Activated CD8-positive, alpha-beta T cell treated with anti-CD3 and anti-CD28 coated beads for 36 hours (primary cell): ENCODE results near the gene GJA4. TPM values are rescaled to one million over a fixed set of nuclear protein-coding genes. Genes with fewer than 3 reads are reported as not detected.

Experiments
- ATAC-seq: fragments of 200-7000 bp; cut with Tn5 transposase; one replicate; pipeline ENCODE4 v1.10.0; 2021; ENCODE audit warnings: mild to moderate bottlenecking, moderate library complexity
- CTCF ChIA-PET: fragments of 350-600 bp; sonication (Branson Sonifier 250); formaldehyde crosslinking; loops from one replicate; lab custom pipeline; 2021; ENCODE audit warnings: antibody characterized with exemption; lab: Charles Lee
- POLR2A ChIA-PET: fragments of 350-600 bp; sonication (Branson Sonifier 250); formaldehyde crosslinking; loops from one replicate; lab custom pipeline; 2021; ENCODE audit warnings: antibody characterized with exemption; lab: Charles Lee
- DNase-seq: peaks from one replicate; pipeline ENCODE4 v3.0.0-alpha.2; 2020
- H3K27ac Mint-ChIP-seq: one replicate; pipeline ENCODE4 v1.8.0; 2021; ENCODE audit warnings: mild to moderate bottlenecking, mixed read lengths
- H3K27me3 Mint-ChIP-seq: one replicate; pipeline ENCODE4 v1.8.0; 2021; ENCODE audit warnings: mixed read lengths
- H3K36me3 Mint-ChIP-seq: one replicate; pipeline ENCODE4 v1.8.0; 2021; ENCODE audit warnings: low read depth, mixed read lengths
- H3K4me1 Mint-ChIP-seq: one replicate; pipeline ENCODE4 v1.8.0; 2021; ENCODE audit warnings: low read depth, mixed read lengths
- H3K4me3 Mint-ChIP-seq: one replicate; pipeline ENCODE4 v1.8.0; 2021; ENCODE audit warnings: mild to moderate bottlenecking, moderate library complexity, mixed read lengths
- H3K9me3 Mint-ChIP-seq: one replicate; pipeline ENCODE4 v1.8.0; 2021; ENCODE audit warnings: mixed read lengths
- CTCF ChIP-seq: fragments of 200-600 bp; IDR thresholded peaks from one replicate; pipeline ENCODE4 v1.8.0; 2022; ENCODE audit warnings: antibody characterized with exemption, mild to moderate bottlenecking
- intact Hi-C: fragments of 100-400 bp; cut with micrococcal nuclease; formaldehyde crosslinking; loops from one replicate; pipeline ENCODE4 v1.10.0; 2022
- total RNA-seq, 2 experiments: library from RNA; stranded (reverse); gene quantifications; one replicate each; pipeline ENCODE4 v1.2.3, GENCODE V29; 2021

The GJA4 gene
- total RNA-seq, 2 experiments from 2014 or later: not detected

DNA sequence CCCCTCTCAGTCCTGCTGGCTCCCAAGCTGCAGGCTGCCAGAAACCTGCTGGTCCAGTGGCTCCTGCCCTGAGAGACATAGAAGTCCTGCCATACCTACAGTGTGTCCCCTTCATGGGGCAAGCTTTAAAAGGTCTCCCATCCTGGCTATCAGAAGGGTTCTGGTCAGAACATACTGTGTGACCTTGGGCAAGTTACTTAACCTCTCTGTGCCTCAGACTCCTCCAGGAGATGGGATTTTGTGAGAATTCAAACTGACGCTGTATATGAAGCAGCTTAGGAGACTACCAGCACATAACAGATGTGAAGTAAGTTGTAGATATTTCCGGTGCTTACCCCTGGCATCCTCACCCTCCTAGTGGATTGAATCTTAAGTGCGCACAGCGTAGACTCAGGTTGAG lies 46.7 kb upstream of the GJA4 start:
- DNase-seq: no peak
- no peaks in the 10 kb centered on the region for H3K27me3 Mint-ChIP-seq
- no peak for ATAC-seq
- H3K27ac Mint-ChIP-seq: no peak overlapping the region
- intact Hi-C loops: loop anchor here (10.0 kb wide), 1 partner anchor 1111 kb away; no protein-coding TSS in a partner anchor
- CTCF ChIA-PET: interaction anchor here (0.9 kb wide), 1 partner anchor 90 kb away, joined by 3 read pairs; no protein-coding TSS in a partner anchor
- POLR2A ChIA-PET: interaction anchor here (0.9 kb wide), 1 partner anchor 9 kb away, joined by 3 read pairs; the partner anchor contains the start of gene GJB5
- H3K9me3 Mint-ChIP-seq: no peaks in the 10 kb centered on the region
- no peak for TF ChIP-seq CTCF
- H3K4me3 Mint-ChIP-seq: no peak overlapping the region
- H3K4me1 Mint-ChIP-seq: no peaks in the 10 kb centered on the region
- no peaks in the 10 kb centered on the region for H3K36me3 Mint-ChIP-seq

DNA sequence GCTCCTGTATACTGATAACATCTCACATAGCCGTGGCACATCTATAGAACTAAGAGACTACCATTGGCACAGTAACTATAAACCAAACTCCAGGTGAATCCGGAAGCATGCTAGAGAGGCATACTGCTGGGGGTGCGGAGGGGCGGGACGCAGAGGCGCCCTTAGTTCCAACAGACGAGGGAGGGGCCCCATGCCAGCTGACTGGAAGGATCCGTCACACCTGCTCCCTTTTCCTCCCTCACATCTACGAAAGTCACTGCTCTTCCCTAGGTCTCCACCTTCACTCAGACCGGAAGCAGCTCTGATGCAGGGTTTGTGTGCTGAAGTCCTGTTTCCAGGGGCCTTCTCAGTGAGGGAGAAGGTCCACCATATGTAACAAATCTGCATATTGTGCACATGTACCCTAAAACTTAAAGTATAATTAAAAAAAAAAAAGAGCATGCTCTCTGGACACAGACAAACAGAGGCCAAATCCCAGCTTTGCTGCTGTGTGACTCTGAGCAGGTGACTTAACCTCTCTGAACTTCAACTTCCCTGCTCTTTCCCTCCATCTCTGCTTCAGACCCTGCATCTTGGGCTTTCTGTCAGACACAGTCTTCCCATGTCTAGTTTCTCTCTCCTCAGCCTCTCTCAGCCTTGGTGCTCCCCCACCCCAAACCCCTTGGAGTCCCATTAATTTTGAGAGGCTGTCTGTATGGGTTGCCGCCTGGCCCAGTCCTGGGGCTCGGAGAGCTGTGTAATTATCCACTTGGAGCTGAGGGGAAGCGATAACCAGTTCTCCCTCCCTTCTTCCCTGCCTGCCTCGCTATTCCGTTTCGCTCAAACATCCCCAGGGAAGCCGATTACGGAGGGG lies 45.8 kb upstream of the GJA4 start:
- ChIA-PET POLR2A (interaction anchor here (0.9 kb wide), 1 partner anchor 8 kb away, joined by 3 read pairs; the partner anchor contains the start of gene GJB5), CTCF (interaction anchor here (0.9 to 1.1 kb wide), 2 partner anchors 10 to 89 kb away, joined by 3 read pairs; no protein-coding TSS in a partner anchor)
- DNase-seq: no peak
- no peaks in the 10 kb centered on the region for H3K36me3 Mint-ChIP-seq
- H3K27ac Mint-ChIP-seq: no peak overlapping the region
- H3K4me1 Mint-ChIP-seq: no peaks in the 10 kb centered on the region
- no peak for ATAC-seq
- H3K27me3 Mint-ChIP-seq: no peaks in the 10 kb centered on the region
- no peaks in the 10 kb centered on the region for H3K9me3 Mint-ChIP-seq
- TF ChIP-seq CTCF: no peak
- intact Hi-C loops: loop anchor here (10.0 kb wide), 1 partner anchor 1112 kb away; no protein-coding TSS in a partner anchor
- H3K4me3 Mint-ChIP-seq: no peak overlapping the region

DNA sequence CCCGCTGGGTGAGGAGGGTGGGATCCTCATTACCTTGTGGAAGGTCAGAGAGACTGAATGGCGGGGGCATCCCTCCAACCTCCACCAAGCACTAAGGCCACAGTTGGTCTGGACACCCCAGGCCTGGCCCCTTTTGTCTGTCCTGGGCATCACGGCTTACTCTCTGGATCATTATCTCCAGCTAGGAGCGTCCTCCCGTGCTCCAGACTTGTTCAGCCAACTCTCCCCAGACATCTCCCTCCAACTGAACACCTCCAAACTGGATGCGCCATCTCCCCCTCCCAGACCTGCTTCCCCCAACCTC lies 45.2 kb upstream of the GJA4 start:
- intact Hi-C loops: loop anchor here (10.0 kb wide), 1 partner anchor 1113 kb away; no protein-coding TSS in a partner anchor
- H3K36me3 Mint-ChIP-seq: no peaks in the 10 kb centered on the region
- H3K27me3 Mint-ChIP-seq: no peaks in the 10 kb centered on the region
- POLR2A ChIA-PET: no interaction called here
- DNase-seq (no peak), ATAC-seq (no peak)
- no peaks in the 10 kb centered on the region for H3K4me1 Mint-ChIP-seq
- H3K27ac Mint-ChIP-seq: no peak overlapping the region
- no peak for TF ChIP-seq CTCF
- CTCF ChIA-PET: interaction anchor here (1.1 kb wide), 1 partner anchor 11 kb away, joined by 3 read pairs; no protein-coding TSS in a partner anchor
- H3K9me3 Mint-ChIP-seq: no peaks in the 10 kb centered on the region
- H3K4me3 Mint-ChIP-seq: no peak overlapping the region

DNA sequence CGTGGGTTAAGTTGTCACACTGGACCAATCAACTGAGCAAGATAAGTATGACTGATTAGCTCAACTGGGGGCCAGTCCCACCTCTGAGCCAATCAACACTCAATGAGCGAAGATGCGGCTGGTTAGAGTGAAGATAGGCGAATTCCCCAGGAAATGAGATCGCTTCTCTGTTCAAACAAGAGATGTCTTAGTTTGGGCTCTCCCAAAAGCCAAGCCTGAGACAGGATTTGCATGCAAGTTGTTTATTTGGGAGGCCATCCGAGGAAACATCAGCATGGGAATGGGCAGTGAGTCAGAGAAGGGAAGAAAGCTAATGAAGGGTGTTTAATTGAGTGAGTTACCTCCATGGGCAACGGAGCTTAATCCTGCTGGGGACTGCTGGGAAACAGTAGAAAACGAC lies 42.8 kb upstream of the GJA4 start:
- ChIA-PET POLR2A (no interaction called here), CTCF (no interaction called here)
- Mint-ChIP-seq H3K9me3 (no peaks in the 10 kb centered on the region), H3K36me3 (no peaks in the 10 kb centered on the region), H3K4me3 (no peak overlapping the region), H3K27ac (no peak overlapping the region), H3K4me1 (no peaks in the 10 kb centered on the region), H3K27me3 (no peaks in the 10 kb centered on the region)
- DNase-seq (no peak), ATAC-seq (no peak)
- no peak for TF ChIP-seq CTCF
- intact Hi-C loops: loop anchor here (10.0 kb wide), 1 partner anchor 1115 kb away; no protein-coding TSS in a partner anchor

DNA sequence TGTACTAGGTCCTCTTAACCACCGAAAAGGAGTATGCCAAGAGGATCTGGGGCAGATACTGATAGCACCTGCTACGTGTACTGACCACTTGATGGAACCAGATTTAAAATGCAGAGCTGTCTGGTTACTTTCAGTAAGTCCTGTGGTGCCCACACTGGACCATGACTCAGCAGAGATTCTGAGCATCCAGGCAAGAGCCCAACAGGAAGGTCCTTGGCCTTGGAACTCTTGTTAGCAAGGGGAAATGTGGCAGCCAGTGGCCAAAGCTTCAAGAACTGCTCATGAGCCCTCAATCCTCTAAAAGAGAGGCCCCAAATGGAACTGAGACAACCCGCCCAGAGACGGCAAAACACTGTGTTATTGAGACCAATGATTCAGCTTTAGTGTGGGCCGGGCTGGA lies 42.2 kb upstream of the GJA4 start:
- ChIA-PET POLR2A (no interaction called here), CTCF (no interaction called here)
- no peak for TF ChIP-seq CTCF
- no peak for ATAC-seq
- intact Hi-C loops: no loop called here
- H3K27me3 Mint-ChIP-seq: no peaks in the 10 kb centered on the region
- H3K4me1 Mint-ChIP-seq: no peaks in the 10 kb centered on the region
- no peak overlapping the region for H3K4me3 Mint-ChIP-seq
- no peak for DNase-seq
- no peak overlapping the region for H3K27ac Mint-ChIP-seq
- H3K9me3 Mint-ChIP-seq: no peaks in the 10 kb centered on the region
- no peaks in the 10 kb centered on the region for H3K36me3 Mint-ChIP-seq
